HG03354 (cell line): ENCODE measurements around the gene TPD52L1.

Source experiments
- ATAC-seq: cut with Tn5 transposase; IDR thresholded peaks from one replicate; pipeline ENCODE4 v1.9.1; 2021; ENCODE audit warnings: mild to moderate bottlenecking; ENCODE audit not compliant: unreplicated experiment, poor library complexity, severe bottlenecking

Gene TPD52L1

GRCh38 chr6:125201961-125202729 lies 48.6 kb downstream of the TPD52L1 start:
- ATAC-seq, result no peak

GRCh38 chr6:125203395-125203794 lies 49.8 kb downstream of the TPD52L1 start:
- ATAC-seq, result no peak

GRCh38 chr6:125205931-125206330 lies 52.4 kb downstream of the TPD52L1 start:
- no peak for ATAC-seq

GRCh38 chr6:125206389-125206788 lies 52.8 kb downstream of the TPD52L1 start:
- no peak for ATAC-seq

- no peak for ATAC-seq
These were observed 54.4 kb downstream of the TPD52L1 start for GRCh38 chr6:125207956-125208355.

GRCh38 chr6:125208625-125209249 lies 55.2 kb downstream of the TPD52L1 start:
- ATAC-seq, result no peak

GRCh38 chr6:125210667-125211066 lies 57.1 kb downstream of the TPD52L1 start:
- no peak for ATAC-seq

- no peak for ATAC-seq
These were observed 57.8 kb downstream of the TPD52L1 start for GRCh38 chr6:125211352-125211751.

GRCh38 chr6:125212377-125212776 lies 58.8 kb downstream of the TPD52L1 start:
- ATAC-seq, result no peak

GRCh38 chr6:125213939-125214338 lies 60.4 kb downstream of the TPD52L1 start:
- ATAC-seq, result no peak

- ATAC-seq, result no peak
These were observed 61.8 kb downstream of the TPD52L1 start for GRCh38 chr6:125215252-125215819.

- no peak for ATAC-seq
These were observed 62.4 kb downstream of the TPD52L1 start for GRCh38 chr6:125216015-125216414.

- no peak for ATAC-seq
These were observed 63.8 kb downstream of the TPD52L1 start for GRCh38 chr6:125217369-125217768.

GRCh38 chr6:125217992-125218391 lies 64.4 kb downstream of the TPD52L1 start:
- ATAC-seq, result no peak

GRCh38 chr6:125219361-125219895 lies 65.9 kb downstream of the TPD52L1 start:
- ATAC-seq, result no peak

- no peak for ATAC-seq
These were observed 67.1 kb downstream of the TPD52L1 start for GRCh38 chr6:125220712-125221111.

GRCh38 chr6:125222531-125223455 lies 69.2 kb downstream of the TPD52L1 start:
- no peak for ATAC-seq

- ATAC-seq, result no peak
These were observed 70.8 kb downstream of the TPD52L1 start for GRCh38 chr6:125224231-125224861.

- ATAC-seq, result no peak
These were observed 73.7 kb downstream of the TPD52L1 start for GRCh38 chr6:125227244-125227643.
